ENCODE results near the gene WLS. TPM values are rescaled to one million over a fixed set of nuclear protein-coding genes. Genes with fewer than 3 reads are reported as not detected.

WLS gene
- total RNA-seq, 4 donors from 2014 or later, result 94.8 to 228 (median 163) TPM

DNA sequence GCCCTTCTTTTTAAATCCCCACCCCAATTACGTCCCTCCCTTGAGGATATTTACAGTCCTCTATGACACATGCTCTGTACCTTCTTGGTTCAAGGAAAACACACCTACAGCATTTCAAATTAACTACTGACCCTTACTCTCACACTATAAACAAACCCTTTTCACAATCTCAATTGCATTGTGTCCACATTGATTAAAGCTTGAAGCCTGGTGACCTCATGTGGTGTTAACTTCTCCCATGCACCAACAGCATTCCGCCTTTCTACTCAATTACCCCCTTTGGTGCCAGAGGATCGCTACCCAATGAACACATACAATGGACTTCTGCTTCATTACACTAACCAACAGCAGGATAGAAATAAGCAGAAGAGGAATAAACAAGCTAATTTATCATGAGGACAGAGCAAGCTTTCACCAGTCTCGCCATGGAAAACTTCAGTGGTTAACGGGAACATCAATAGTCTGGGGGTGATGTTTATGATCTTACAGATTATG is 15.2 kb downstream of the WLS start:
- peak overlapping the region; percentile 52 to 97 (median 80) for H3K27ac ChIP-seq (replicated peaks in 1 of 4)
- intact Hi-C loops (cut with DNase I), result no loop called here
- TF ChIP-seq EP300 (IDR thresholded peaks at IDR 0.05) (no peak), POLR2AphosphoS5 (IDR thresholded peaks at IDR 0.05) (no peak), CTCF (IDR thresholded peaks at IDR 0.05) (no peak), POLR2A (IDR thresholded peaks at IDR 0.05; ENCODE audit: low read depth) (no peak)
- DNase-seq (ENCODE audit: extremely low spot score), result no peak
- H3K4me1 ChIP-seq, result peaks cover 48 to 99% (median 97%) of the 10 kb centered on the region in 4 donors
- H3K9me3 ChIP-seq, result no peaks in the 10 kb centered on the region
- no peaks in the 10 kb centered on the region for H3K27me3 ChIP-seq
- 88% methylated on average over 5 of the region's 5 CpGs for WGBS
- H3K4me3 ChIP-seq, result no peak overlapping the region
- no peaks in the 10 kb centered on the region for H3K36me3 ChIP-seq

GRCh38 chr1:68216089-68216772 is 16.1 kb downstream of the WLS start:
- WGBS, result 71% methylated on average over 2 of the region's 2 CpGs
- H3K4me3 ChIP-seq, result no peak overlapping the region
- DNase-seq (ENCODE audit: extremely low spot score), result no peak
- peaks cover 46 to 99% (median 95%) of the 10 kb centered on the region in 4 donors for H3K4me1 ChIP-seq
- H3K27me3 ChIP-seq, result no peaks in the 10 kb centered on the region
- no peak for TF ChIP-seq POLR2A (IDR thresholded peaks at IDR 0.05; ENCODE audit: low read depth)
- peak overlapping the region; percentile 52 to 97 (median 80) for H3K27ac ChIP-seq (replicated peaks in 1 of 4)
- H3K9me3 ChIP-seq, result no peaks in the 10 kb centered on the region
- intact Hi-C loops (cut with DNase I), result no loop called here
- no peaks in the 10 kb centered on the region for H3K36me3 ChIP-seq

- no peaks in the 10 kb centered on the region for H3K9me3 ChIP-seq
- H3K27me3 ChIP-seq, result no peaks in the 10 kb centered on the region
- no peak overlapping the region for H3K4me3 ChIP-seq
- H3K36me3 ChIP-seq, result no peaks in the 10 kb centered on the region
- WGBS, result 21% methylated on average over 5 of the region's 5 CpGs
- H3K4me1 ChIP-seq, result peaks cover 59 to 100% (median 98%) of the 10 kb centered on the region in 4 donors
- peak overlapping the region; percentile 72 to 83 (median 75) for H3K27ac ChIP-seq (replicated peaks in 1 of 4)
- intact Hi-C loops (cut with DNase I), result loop anchor here (5.0 kb wide), 1 partner anchor 37 kb away; no protein-coding TSS in a partner anchor
- TF ChIP-seq EP300 (IDR thresholded peaks at IDR 0.05) (no peak), POLR2AphosphoS5 (IDR thresholded peaks at IDR 0.05) (peak; percentile 74 to 79)
- DNase-seq (ENCODE audit: extremely low spot score), result peak; percentile 93
Observed at GRCh38 chr1:68213843-68214242, 18.5 kb downstream of the WLS start.

DNA sequence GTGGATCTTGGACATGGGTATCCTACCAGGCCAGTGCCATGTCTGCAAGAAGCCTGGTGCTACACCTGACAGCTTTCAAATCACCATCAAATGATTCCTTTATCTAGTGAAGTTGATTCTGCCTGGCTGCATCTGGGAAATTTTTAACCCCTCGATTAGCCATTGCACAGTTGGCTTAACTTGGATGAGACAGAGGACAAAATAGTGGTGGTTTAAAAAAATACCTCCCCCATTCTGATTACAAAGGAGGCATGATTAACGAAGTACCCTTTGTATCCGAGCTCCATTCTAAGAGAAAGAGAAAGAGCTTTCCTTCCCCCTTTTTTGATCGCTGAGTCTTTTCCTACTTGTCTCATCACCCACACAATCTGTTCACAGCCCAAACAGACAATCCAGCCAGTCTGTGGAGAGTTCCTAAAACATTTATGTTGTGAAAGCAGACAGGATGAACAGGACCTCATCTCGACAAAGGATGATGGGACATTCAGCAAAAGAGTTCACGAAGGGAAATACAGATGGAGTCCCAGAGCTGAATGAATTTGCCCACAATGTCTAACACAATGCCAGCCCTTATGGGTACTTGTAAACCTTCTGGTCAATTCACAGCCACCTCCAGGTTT is 20.5 kb downstream of the WLS start:
- Histone ChIP-seq H3K9me3 (no peaks in the 10 kb centered on the region), H3K36me3 (no peaks in the 10 kb centered on the region), H3K4me1 (peaks cover 54 to 100% (median 98%) of the 10 kb centered on the region in 4 donors), H3K27ac (replicated peaks in 1 of 4) (peak overlapping the region in 2 of 4 donors; percentile 72 to 83), H3K4me3 (no peak overlapping the region), H3K27me3 (no peaks in the 10 kb centered on the region)
- intact Hi-C loops (cut with DNase I), result loop anchor here (5.0 kb wide), 1 partner anchor 35 kb away; no protein-coding TSS in a partner anchor
- WGBS, result 87% methylated on average over 6 of the region's 6 CpGs
- DNase-seq (ENCODE audit: extremely low spot score), result no peak
- TF ChIP-seq EP300 (IDR thresholded peaks at IDR 0.05) (no peak), CTCF (IDR thresholded peaks at IDR 0.05) (no peak), POLR2AphosphoS5 (IDR thresholded peaks at IDR 0.05) (no peak), POLR2A (IDR thresholded peaks at IDR 0.05; ENCODE audit: low read depth) (no peak)

DNA sequence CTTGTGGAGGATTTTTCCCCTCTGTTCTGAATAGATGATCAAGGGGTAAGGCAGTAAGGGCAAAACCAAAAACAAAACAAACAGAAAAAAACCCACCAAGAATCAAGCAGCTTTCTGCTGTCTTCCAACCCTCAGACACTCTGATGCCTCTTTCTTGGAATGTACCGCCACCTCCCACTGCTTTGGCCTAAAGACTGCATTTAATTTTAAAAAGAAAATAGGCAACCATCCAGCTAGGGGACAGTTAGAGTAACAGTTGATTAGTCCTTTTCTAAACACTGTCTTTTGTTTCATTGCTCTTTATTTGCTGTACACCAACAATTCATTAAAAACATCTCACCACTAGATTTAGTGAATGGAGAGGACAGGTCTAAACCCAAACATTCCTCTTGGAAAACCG is 21.5 kb downstream of the WLS start:
- Histone ChIP-seq H3K27me3 (no peaks in the 10 kb centered on the region), H3K4me3 (no peak overlapping the region), H3K4me1 (peaks cover 55 to 100% (median 98%) of the 10 kb centered on the region in 4 donors), H3K36me3 (no peaks in the 10 kb centered on the region), H3K9me3 (no peaks in the 10 kb centered on the region), H3K27ac (replicated peaks in 1 of 4) (peak overlapping the region in 3 of 4 donors; percentile 36 to 53 (median 46))
- WGBS, result 50% methylated on average over 2 of the region's 2 CpGs
- intact Hi-C loops (cut with DNase I), result loop anchor here (5.0 kb wide), 1 partner anchor 34 kb away; no protein-coding TSS in a partner anchor
- no peak for TF ChIP-seq CTCF (IDR thresholded peaks at IDR 0.05)
- TF ChIP-seq POLR2AphosphoS5 (IDR thresholded peaks at IDR 0.05), result no peak
- no peak for TF ChIP-seq EP300 (IDR thresholded peaks at IDR 0.05)
- no peak for TF ChIP-seq POLR2A (IDR thresholded peaks at IDR 0.05; ENCODE audit: low read depth)
- DNase-seq (ENCODE audit: extremely low spot score), result no peak

Measured in esophagus muscularis mucosa (tissue), 4 donors.